NCI-H2107 treated with DMSO at 0.1 percent for 48 hours (cell line): ENCODE results near the gene ADORA2A.

Experiments
- DNase-seq: peaks from one replicate; lab custom pipeline; 2025; ENCODE audit not compliant: unreplicated experiment; lab: John Stamatoyannopoulos, UW

The ADORA2A gene

GRCh38 chr22:24431309-24432034 lies 4.1 kb downstream of the ADORA2A start:
- no peak for DNase-seq

GRCh38 chr22:24432059-24432853 lies 4.9 kb downstream of the ADORA2A start:
- DNase-seq = no peak

GRCh38 chr22:24433001-24433827 lies 5.8 kb downstream of the ADORA2A start:
- DNase-seq = no peak

GRCh38 chr22:24433828-24434470 lies 6.5 kb downstream of the ADORA2A start:
- DNase-seq = no peak

DNA sequence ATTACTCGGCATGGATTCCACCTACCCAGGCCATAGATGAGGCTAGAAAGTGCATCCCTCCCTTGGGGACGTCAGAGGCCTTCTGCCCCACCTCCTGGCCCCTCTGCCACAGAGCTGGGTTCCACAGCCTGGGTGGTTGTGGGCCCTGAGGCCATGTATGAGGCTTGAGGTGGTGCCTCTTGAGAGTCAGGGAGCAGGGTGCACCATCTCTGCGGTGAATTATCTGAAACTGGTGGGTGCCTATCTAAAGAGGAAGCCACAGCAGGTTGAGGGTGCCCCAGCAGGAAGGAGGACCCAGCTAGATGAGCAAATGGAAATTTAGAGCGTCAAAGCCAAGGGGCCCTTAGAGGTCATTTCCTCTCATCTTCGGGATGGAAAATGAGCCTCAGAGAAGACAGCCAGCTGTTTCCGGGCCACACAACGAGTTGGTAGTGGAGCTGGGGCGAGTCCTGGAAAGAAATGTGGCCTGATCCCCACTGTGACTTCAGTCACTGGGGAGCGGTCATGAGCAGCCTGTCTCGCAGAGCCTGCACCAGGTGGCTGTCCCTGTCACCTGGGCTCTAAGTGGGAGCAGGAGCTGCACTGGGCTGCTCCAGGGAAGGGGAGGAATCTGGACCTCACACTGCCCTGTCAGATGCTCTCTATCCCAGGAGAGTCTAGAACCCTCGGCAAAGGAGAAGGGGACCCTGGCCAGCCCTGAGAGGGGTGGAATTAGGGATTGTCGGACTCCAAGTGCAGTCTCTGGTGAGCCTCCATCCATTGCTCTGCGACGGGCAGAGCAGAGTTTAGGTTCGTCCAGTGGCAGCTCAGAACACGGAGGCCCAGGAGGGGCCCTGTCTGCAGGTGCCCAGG lies 7.3 kb downstream of the ADORA2A start:
- DNase-seq = no peak

DNA sequence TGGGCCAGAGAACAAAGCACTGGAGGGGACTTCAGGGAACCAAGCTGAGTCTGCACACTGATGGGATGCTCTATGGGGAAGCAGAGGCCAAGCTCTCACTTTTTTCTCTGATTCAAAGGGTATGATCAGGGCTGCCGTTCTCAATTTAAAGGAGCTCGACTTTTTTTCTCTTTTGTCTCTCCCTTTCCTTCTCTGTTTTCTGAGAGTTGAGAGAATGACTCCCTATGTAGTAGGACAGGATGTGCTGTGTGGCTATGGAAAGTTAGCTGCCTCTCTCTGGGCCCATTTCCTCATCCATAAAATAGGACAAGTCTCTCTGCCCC lies 7.9 kb downstream of the ADORA2A start:
- no peak for DNase-seq

DNA sequence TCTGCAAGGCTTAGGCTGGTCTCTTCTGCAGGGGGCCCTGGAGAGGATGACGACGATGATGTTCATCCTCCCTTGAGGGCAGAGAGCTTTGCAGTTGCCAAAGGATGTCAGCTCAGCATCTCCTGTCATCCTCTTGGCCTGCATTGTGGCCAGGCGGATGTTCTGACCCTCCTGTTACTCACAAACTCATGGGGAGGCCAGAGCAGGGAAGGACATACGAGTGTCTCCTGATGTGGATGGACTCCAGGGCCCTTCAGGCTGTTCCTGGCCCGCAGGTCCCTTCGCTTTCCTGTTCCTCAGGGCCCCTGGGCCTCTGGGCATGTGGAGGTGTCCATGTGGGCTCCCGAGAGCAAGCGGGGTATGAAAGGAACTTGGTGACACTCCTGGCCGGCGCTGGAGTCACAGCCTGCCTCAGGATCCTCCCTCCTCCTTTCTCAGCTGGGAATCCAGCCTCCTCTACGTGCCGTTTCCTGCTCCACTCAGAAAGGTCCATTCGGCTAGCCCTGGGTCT lies 8.5 kb downstream of the ADORA2A start:
- no peak for DNase-seq

GRCh38 chr22:24436553-24436952 lies 9.2 kb downstream of the ADORA2A start:
- DNase-seq = no peak

- DNase-seq = no peak
These were observed 9.7 kb downstream of the ADORA2A start for GRCh38 chr22:24437091-24437490.

DNA sequence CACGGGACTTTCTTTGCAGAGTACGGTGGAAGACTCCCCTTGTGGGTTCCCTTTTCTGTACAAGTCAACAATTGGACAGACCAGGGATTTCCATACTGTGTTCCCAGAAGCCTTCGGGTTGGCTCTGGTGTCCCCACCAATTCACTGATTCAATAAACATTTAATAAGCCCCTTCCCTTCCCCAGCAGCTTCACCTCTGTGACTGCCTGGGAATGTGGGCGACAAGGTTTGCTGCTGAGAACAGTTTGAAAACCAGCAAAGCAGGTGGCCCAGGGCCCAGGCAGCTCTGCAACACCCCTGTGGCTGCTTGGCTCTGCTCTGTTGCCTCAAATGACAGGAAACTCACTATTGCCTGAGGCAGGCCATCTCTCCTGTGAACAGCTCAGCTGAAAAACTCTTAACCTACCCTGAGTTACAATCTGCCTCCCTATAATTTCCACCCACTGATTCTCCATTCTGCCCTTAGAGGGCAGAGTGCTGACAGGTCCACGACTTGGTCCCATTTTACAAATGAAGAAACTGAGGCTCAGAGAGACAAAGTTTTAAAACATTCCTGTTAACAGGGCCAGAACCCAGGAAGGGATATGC lies 10.4 kb downstream of the ADORA2A start:
- no peak for DNase-seq

DNA sequence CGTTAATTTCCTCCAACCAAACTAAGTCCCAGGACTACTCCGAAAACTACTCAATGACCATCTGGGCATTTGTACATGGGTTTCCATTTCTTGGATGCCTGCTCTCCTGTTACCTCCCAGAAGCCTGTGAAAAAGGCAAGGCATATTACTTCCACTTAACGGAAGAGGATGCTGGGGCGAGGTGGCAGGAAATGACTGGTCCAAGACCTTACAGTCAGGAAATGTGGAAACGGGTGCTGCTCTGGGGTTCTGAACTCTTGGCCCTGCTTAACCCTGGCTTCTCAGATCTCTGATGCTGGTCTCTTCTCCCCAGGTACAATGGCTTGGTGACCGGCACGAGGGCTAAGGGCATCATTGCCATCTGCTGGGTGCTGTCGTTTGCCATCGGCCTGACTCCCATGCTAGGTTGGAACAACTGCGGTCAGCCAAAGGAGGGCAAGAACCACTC lies 12.9 kb downstream of the ADORA2A start:
- DNase-seq = no peak

DNA sequence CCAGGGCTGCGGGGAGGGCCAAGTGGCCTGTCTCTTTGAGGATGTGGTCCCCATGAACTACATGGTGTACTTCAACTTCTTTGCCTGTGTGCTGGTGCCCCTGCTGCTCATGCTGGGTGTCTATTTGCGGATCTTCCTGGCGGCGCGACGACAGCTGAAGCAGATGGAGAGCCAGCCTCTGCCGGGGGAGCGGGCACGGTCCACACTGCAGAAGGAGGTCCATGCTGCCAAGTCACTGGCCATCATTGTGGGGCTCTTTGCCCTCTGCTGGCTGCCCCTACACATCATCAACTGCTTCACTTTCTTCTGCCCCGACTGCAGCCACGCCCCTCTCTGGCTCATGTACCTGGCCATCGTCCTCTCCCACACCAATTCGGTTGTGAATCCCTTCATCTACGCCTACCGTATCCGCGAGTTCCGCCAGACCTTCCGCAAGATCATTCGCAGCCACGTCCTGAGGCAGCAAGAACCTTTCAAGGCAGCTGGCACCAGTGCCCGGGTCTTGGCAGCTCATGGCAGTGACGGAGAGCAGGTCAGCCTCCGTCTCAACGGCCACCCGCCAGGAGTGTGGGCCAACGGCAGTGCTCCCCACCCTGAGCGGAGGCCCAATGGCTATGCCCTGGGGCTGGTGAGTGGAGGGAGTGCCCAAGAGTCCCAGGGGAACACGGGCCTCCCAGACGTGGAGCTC lies 13.5 kb downstream of the ADORA2A start:
- no peak for DNase-seq

DNA sequence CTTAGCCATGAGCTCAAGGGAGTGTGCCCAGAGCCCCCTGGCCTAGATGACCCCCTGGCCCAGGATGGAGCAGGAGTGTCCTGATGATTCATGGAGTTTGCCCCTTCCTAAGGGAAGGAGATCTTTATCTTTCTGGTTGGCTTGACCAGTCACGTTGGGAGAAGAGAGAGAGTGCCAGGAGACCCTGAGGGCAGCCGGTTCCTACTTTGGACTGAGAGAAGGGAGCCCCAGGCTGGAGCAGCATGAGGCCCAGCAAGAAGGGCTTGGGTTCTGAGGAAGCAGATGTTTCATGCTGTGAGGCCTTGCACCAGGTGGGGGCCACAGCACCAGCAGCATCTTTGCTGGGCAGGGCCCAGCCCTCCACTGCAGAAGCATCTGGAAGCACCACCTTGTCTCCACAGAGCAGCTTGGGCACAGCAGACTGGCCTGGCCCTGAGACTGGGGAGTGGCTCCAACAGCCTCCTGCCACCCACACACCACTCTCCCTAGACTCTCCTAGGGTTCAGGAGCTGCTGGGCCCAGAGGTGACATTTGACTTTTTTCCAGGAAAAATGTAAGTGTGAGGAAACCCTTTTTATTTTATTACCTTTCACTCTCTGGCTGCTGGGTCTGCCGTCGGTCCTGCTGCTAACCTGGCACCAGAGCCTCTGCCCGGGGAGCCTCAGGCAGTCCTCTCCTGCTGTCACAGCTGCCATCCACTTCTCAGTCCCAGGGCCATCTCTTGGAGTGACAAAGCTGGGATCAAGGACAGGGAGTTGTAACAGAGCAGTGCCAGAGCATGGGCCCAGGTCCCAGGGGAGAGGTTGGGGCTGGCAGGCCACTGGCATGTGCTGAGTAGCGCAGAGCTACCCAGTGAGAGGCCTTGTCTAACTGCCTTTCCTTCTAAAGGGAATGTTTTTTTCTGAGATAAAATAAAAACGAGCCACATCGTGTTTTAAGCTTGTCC lies 14.3 kb downstream of the ADORA2A start:
- peak; percentile 22 for DNase-seq

GRCh38 chr22:24442352-24442744 lies 14.9 kb downstream of the ADORA2A start:
- no peak for DNase-seq

DNA sequence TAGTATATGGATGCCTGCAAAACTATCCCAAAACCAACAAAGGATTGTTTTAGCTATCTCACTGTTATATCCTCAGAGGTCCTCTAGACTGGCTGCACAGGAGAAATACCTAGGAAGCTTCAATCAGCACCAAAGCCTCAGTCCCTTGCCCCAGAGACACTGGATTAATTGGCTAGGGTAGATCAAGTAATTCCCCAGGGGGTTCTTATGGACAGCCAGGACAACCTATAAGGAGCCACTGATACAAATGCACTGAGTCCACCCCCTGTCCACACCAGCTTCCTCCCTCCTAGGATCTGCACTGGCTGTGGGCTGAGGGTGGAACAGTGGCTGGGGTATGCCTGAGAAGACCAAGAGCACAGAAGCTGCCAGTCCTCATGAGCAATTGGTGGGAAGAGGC lies 16.3 kb downstream of the ADORA2A start:
- DNase-seq = no peak

DNA sequence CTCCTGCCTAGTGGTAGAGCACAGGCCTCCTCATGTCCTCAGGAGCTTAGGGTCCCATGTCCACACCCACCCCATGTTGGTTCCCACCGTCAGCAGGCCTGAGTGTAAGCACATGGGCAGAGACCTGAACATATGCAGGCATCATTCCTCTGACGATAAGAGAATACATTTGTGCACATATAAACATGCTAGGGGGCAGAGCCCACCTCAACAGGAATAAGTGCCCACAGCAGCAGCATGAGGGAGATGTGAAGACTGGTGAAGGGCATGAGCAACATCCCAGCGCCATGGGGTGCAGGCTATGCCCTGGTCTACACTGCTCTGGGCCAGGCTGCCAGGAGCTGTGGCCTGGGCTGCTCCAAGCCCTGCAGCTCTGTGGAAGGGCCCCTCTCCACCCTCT lies 16.9 kb downstream of the ADORA2A start:
- DNase-seq = no peak

DNA sequence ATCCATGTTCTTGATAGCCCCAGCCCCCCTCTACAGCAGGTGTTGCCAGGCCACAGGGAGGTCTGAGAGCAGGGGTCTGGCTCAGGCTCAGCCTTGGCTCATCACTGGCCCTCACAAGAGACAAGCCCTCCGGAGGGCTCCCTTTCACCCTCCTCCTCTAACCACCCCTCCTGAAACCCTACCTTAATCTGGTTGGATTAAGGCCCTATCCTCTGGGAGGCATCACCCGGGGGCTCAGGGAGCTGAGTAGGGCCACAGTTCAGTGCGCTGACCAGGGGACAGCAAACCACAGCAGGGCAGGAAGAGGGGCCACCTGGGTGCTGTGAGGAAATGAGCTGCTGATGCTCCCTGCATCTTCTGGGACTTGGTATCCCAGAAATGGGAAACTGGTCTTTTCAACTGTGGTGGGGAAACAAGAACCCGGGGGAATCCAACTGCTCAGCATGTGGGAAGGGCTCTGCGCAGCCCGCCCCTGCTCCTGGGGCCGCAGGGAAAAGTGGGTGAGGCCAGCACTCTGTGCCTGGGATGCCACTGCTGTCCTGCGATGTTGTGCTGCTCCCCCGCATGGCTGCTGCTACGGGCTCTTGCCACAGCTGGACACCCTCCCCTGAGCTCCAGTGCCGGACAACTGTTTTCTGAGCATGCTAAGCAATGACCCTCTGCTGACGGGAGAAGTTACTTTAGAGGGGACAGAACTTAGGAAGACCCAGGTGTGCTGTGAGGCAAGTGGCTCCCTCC lies 17.5 kb downstream of the ADORA2A start:
- DNase-seq = no peak
